Smooth muscle cell (in vitro differentiated cells): ENCODE data around the gene PPHLN1. TPM values are rescaled to one million over a fixed set of nuclear protein-coding genes. Genes with fewer than 3 reads are reported as not detected.

Experiments
- DNase-seq: peaks from one replicate; lab custom pipeline; 2025; ENCODE audit not compliant: unreplicated experiment; lab: John Stamatoyannopoulos, UW
- H2AFZ ChIP-seq: fragments of 200-600 bp; sonication (generic); 2 replicates; pipeline ENCODE4 v1.6.0; 2016; ENCODE audit warnings: antibody characterized with exemption, low read depth, mild to moderate bottlenecking
- H3F3A ChIP-seq: fragments of 200-600 bp; sonication (generic); 2 replicates; pipeline ENCODE4 v1.6.0; 2017; ENCODE audit warnings: antibody characterized with exemption, low read depth
- H3K27ac ChIP-seq: fragments of 200-600 bp; sonication (generic); 2 replicates; pipeline ENCODE4 v1.5.1; 2016; ENCODE audit warnings: low read depth, mild to moderate bottlenecking
- H3K27me3 ChIP-seq: fragments of 200-600 bp; sonication (generic); 2 replicates; pipeline ENCODE4 v1.6.1; 2016; ENCODE audit warnings: low read depth, mild to moderate bottlenecking
- H3K36me3 ChIP-seq: fragments of 200-600 bp; sonication (generic); 2 replicates; pipeline ENCODE4 v1.5.1; 2016; ENCODE audit warnings: low read depth
- H3K4me1 ChIP-seq: fragments of 200-600 bp; sonication (generic); 2 replicates; pipeline ENCODE4 v1.5.1; 2016; ENCODE audit warnings: low read depth
- H3K4me2 ChIP-seq: fragments of 200-600 bp; sonication (generic); 2 replicates; pipeline ENCODE4 v1.6.0; 2016; ENCODE audit warnings: mild to moderate bottlenecking
- H3K4me3 ChIP-seq: fragments of 200-600 bp; sonication (generic); 2 replicates; pipeline ENCODE4 v1.5.1; 2016; ENCODE audit warnings: mild to moderate bottlenecking
- H3K79me2 ChIP-seq: fragments of 200-600 bp; sonication (generic); 2 replicates; pipeline ENCODE4 v1.6.0; 2016; ENCODE audit warnings: low read depth, mild to moderate bottlenecking
- H3K9ac ChIP-seq: fragments of 200-600 bp; sonication (generic); 2 replicates; pipeline ENCODE4 v1.6.0; 2016; ENCODE audit warnings: low read depth
- H3K9me3 ChIP-seq: fragments of 200-600 bp; sonication (generic); replicated peaks from 2 replicates; pipeline ENCODE4 v1.5.1; 2016; ENCODE audit warnings: low read depth
- H4K20me1 ChIP-seq: fragments of 200-600 bp; sonication (generic); 2 replicates; pipeline ENCODE4 v1.6.0; 2016; ENCODE audit warnings: low read depth
- CTCF ChIP-seq: fragments of 200-600 bp; sonication (generic); IDR thresholded peaks from 2 replicates; pipeline ENCODE4 v1.5.1; 2017; ENCODE audit warnings: borderline replicate concordance, mild to moderate bottlenecking, antibody characterized with exemption; ENCODE audit not compliant: insufficient read depth, poor library complexity, severe bottlenecking
- WGBS: methylation state at CpG from one replicate; pipeline ENCODE4 v1.1.7; 2016; ENCODE audit warnings: low lambda C conversion rate; 5-methylcytosine and 5-hydroxymethylcytosine counted together
- polyA plus RNA-seq: library from polyadenylated mRNA; unstranded; fragments of >200 nt; fragmentation: Nextera tagmentation; extraction: Ambion mirVana; gene quantifications from 2 replicates; pipeline ENCODE4 v1.2.1, GENCODE V29; 2016
- total RNA-seq: library from RNA; depleted of rRNA; stranded (reverse); fragments of >200 nt; gene quantifications from 2 replicates; pipeline ENCODE4 v1.2.3, GENCODE V29; 2014

The PPHLN1 gene
- total and polyA plus RNA-seq, 2 experiments from 2014 or later = 49.2 to 59.6 TPM

GRCh38 chr12:42288544-42288943, 37.4 kb upstream of the PPHLN1 start:
- no peak overlapping the region for H3K4me2 ChIP-seq
- H3F3A ChIP-seq = no peaks in the 10 kb centered on the region
- WGBS = 80% methylated on average over 9 of the region's 9 CpGs
- H3K4me3 ChIP-seq = no peak overlapping the region
- H3K9ac ChIP-seq = no peak overlapping the region
- H3K79me2 ChIP-seq = no peaks in the 10 kb centered on the region
- H4K20me1 ChIP-seq = no peaks in the 10 kb centered on the region
- no peak overlapping the region for H3K27ac ChIP-seq
- H3K36me3 ChIP-seq = no peaks in the 10 kb centered on the region
- H3K27me3 ChIP-seq = peaks cover 9% of the 10 kb centered on the region
- no peaks in the 10 kb centered on the region for H3K9me3 ChIP-seq
- TF ChIP-seq CTCF = no peak
- no peak overlapping the region for H2AFZ ChIP-seq
- DNase-seq = no peak
- H3K4me1 ChIP-seq = no peaks in the 10 kb centered on the region

- no peaks in the 10 kb centered on the region for H3F3A ChIP-seq
- no peaks in the 10 kb centered on the region for H4K20me1 ChIP-seq
- no peak for TF ChIP-seq CTCF
- no peaks in the 10 kb centered on the region for H3K79me2 ChIP-seq
- no peaks in the 10 kb centered on the region for H3K4me1 ChIP-seq
- DNase-seq = no peak
- no peak overlapping the region for H3K27ac ChIP-seq
- WGBS = 80% methylated on average over 2 of the region's 2 CpGs
- no peak overlapping the region for H2AFZ ChIP-seq
- H3K27me3 ChIP-seq = no peaks in the 10 kb centered on the region
- H3K9ac ChIP-seq = no peak overlapping the region
- H3K36me3 ChIP-seq = no peaks in the 10 kb centered on the region
- H3K9me3 ChIP-seq = no peaks in the 10 kb centered on the region
- no peak overlapping the region for H3K4me3 ChIP-seq
- H3K4me2 ChIP-seq = no peak overlapping the region
These were observed 34.3 kb upstream of the PPHLN1 start for GRCh38 chr12:42291680-42292079.

- Histone ChIP-seq H3K9me3 (no peaks in the 10 kb centered on the region), H4K20me1 (no peaks in the 10 kb centered on the region), H3K4me3 (no peak overlapping the region), H3K79me2 (no peaks in the 10 kb centered on the region), H3K4me1 (no peaks in the 10 kb centered on the region), H3K27me3 (no peaks in the 10 kb centered on the region), H3K9ac (no peak overlapping the region), H3F3A (peaks cover 6% of the 10 kb centered on the region), H2AFZ (no peak overlapping the region), H3K36me3 (no peaks in the 10 kb centered on the region), H3K27ac (no peak overlapping the region), H3K4me2 (no peak overlapping the region)
- 85% methylated on average over 5 of the region's 5 CpGs for WGBS
- TF ChIP-seq CTCF = peak; percentile 47
- DNase-seq = no peak
These were observed 29.4 kb upstream of the PPHLN1 start for GRCh38 chr12:42296503-42297109.

GRCh38 chr12:42298887-42299286, 27.1 kb upstream of the PPHLN1 start:
- Histone ChIP-seq H3K4me2 (no peak overlapping the region), H3K9me3 (no peaks in the 10 kb centered on the region), H4K20me1 (no peaks in the 10 kb centered on the region), H3K79me2 (no peaks in the 10 kb centered on the region), H3K27me3 (no peaks in the 10 kb centered on the region), H3K4me3 (no peak overlapping the region), H3K9ac (no peak overlapping the region), H2AFZ (no peak overlapping the region), H3K36me3 (no peaks in the 10 kb centered on the region), H3K27ac (peak overlapping the region; percentile 67), H3F3A (peaks cover 6% of the 10 kb centered on the region), H3K4me1 (no peaks in the 10 kb centered on the region)
- DNase-seq = no peak
- TF ChIP-seq CTCF = no peak
- WGBS = 95% methylated on average over 2 of the region's 4 CpGs
